ENCODE data around the gene STARD10. TPM values are rescaled to one million over a fixed set of nuclear protein-coding genes. Genes with fewer than 3 reads are reported as not detected.

The STARD10 gene, protein sequence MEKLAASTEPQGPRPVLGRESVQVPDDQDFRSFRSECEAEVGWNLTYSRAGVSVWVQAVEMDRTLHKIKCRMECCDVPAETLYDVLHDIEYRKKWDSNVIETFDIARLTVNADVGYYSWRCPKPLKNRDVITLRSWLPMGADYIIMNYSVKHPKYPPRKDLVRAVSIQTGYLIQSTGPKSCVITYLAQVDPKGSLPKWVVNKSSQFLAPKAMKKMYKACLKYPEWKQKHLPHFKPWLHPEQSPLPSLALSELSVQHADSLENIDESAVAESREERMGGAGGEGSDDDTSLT
- 100 to 1,000 TPM in 1 of 2 donors, 10 to 100 TPM in 1; 70.5 to 176 TPM for total RNA-seq
- 100 to 1,000 TPM; 287 to 328 TPM for polyA plus RNA-seq

DNA sequence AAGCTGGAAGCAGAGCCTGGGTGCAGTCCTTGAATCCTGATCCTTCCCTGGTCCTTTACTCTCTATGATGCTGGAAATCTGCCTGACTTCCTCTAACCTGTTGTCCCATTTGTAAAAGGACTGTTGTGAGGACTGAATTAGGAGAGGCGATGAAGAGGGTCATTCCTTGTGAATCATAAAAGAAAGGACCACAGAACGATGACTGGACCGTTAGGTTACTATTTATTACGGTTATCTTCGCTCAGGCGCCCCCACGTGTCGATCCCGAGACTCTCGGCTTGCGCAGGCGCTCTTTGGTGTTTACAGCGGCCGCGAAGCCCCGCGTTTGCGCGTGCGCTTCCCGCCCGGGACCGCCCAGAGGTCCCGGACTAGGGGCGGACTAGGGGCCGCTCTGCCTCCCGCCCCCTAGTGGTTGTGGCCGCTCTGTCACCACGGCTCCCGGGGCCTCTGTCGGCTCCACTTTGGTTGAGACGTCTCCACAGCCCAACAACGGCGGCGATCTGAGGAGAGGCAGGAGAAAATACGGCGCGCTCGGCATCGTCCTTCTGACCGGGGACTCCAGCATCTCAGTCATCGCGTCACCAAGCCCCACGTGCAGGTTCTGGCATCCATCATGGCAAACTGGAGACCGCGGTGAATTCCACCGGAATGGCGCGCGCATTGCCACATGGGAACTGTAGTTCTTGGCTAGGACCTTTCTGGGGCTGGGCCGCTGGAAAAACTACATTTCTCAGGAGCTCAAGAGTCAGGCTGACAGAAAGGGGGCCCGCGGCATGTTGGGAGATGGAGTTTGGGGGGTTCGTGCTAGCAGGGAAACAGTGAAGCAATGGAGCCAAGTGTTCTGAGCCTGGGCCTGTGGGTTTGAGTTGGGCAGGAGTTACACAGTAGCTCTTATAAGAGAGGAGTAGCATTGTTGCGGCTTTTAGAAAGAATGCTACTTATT is at the start of gene STARD10:
STARD10 (minus strand) TSS at position 623 of the 943 bp plus-strand sequence. CDS start 12,866 bp downstream, outside the sequence.
- H3K27ac ChIP-seq (ENCODE audit: low read depth in 1 of 2, low read length in 2 of 2): peak within 1 kb of the TSS; percentile 97 to 98
- H3K27me3 ChIP-seq (ENCODE audit: control insufficient read depth in 4 of 4, insufficient read depth in 4 of 4, low read length in 3 of 4): no peaks in the 10 kb centered on the region
- H3K36me3 ChIP-seq (ENCODE audit: control insufficient read depth in 4 of 4, insufficient read depth in 3 of 4, low read depth in 1 of 4, low read length in 3 of 4): no peaks in the 10 kb centered on the region
- TF ChIP-seq NR2F2 (IDR thresholded peaks at IDR 0.05) (peak; percentile 20), SP1 (IDR thresholded peaks at IDR 0.05) (peak; percentile 69), RXRA (IDR thresholded peaks at IDR 0.05) (peak; percentile 7 to 15), FOXA1 (IDR thresholded peaks at IDR 0.05) (no peak), HNF4G (IDR thresholded peaks at IDR 0.05) (no peak), JUND (IDR thresholded peaks at IDR 0.05) (peak in 1 of 2 donors; percentile 57), GABPA (IDR thresholded peaks at IDR 0.05 in 1 of 2, conservative IDR thresholded peaks at IDR 0.05 in 1 of 2) (peak in 1 of 2 donors; percentile 23), RAD21 (IDR thresholded peaks at IDR 0.05) (peak; percentile 84 to 85), YY1 (IDR thresholded peaks at IDR 0.05) (peak; percentile 97), HNF4A (conservative IDR thresholded peaks at IDR 0.05) (peak; percentile 2 to 7), FOXA2 (IDR thresholded peaks at IDR 0.05) (no peak)
- TF ChIP-seq, protein P1, sequence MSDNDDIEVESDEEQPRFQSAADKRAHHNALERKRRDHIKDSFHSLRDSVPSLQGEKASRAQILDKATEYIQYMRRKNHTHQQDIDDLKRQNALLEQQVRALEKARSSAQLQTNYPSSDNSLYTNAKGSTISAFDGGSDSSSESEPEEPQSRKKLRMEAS (IDR thresholded peaks at IDR 0.05): peak; percentile 32
- TF ChIP-seq, protein P2, sequence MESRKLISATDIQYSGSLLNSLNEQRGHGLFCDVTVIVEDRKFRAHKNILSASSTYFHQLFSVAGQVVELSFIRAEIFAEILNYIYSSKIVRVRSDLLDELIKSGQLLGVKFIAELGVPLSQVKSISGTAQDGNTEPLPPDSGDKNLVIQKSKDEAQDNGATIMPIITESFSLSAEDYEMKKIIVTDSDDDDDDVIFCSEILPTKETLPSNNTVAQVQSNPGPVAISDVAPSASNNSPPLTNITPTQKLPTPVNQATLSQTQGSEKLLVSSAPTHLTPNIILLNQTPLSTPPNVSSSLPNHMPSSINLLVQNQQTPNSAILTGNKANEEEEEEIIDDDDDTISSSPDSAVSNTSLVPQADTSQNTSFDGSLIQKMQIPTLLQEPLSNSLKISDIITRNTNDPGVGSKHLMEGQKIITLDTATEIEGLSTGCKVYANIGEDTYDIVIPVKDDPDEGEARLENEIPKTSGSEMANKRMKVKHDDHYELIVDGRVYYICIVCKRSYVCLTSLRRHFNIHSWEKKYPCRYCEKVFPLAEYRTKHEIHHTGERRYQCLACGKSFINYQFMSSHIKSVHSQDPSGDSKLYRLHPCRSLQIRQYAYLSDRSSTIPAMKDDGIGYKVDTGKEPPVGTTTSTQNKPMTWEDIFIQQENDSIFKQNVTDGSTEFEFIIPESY (IDR thresholded peaks at IDR 0.05): peak; percentile 11
- TF ChIP-seq, protein P3, sequence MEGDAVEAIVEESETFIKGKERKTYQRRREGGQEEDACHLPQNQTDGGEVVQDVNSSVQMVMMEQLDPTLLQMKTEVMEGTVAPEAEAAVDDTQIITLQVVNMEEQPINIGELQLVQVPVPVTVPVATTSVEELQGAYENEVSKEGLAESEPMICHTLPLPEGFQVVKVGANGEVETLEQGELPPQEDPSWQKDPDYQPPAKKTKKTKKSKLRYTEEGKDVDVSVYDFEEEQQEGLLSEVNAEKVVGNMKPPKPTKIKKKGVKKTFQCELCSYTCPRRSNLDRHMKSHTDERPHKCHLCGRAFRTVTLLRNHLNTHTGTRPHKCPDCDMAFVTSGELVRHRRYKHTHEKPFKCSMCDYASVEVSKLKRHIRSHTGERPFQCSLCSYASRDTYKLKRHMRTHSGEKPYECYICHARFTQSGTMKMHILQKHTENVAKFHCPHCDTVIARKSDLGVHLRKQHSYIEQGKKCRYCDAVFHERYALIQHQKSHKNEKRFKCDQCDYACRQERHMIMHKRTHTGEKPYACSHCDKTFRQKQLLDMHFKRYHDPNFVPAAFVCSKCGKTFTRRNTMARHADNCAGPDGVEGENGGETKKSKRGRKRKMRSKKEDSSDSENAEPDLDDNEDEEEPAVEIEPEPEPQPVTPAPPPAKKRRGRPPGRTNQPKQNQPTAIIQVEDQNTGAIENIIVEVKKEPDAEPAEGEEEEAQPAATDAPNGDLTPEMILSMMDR (IDR thresholded peaks at IDR 0.05; ENCODE audit: low read depth, low read length, missing input control): peak; percentile 87
- TF ChIP-seq, protein P4, sequence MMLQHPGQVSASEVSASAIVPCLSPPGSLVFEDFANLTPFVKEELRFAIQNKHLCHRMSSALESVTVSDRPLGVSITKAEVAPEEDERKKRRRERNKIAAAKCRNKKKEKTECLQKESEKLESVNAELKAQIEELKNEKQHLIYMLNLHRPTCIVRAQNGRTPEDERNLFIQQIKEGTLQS (IDR thresholded peaks at IDR 0.05): no peak
- WGBS: 2% methylated on average over 55 of the region's 55 CpGs
- peak; percentile 95 for DNase-seq (ENCODE audit: low spot score)
- no peaks in the 10 kb centered on the region for H3K9me3 ChIP-seq (ENCODE audit: control insufficient read depth in 4 of 4, low read length in 3 of 4)
- peaks cover 7 to 38% (median 30%) of the 10 kb centered on the region in 4 donors for H3K4me1 ChIP-seq (ENCODE audit: control insufficient read depth in 4 of 4, insufficient read depth in 4 of 4, low read length in 3 of 4)
- H3K4me3 ChIP-seq (ENCODE audit: low read depth in 1 of 3, low read length in 3 of 3): peak within 1 kb of the TSS; percentile 56 to 96 (median 86)
- peak within 1 kb of the TSS; percentile 64 to 93 for H3K9ac ChIP-seq (ENCODE audit: low read depth in 1 of 2, low read length in 2 of 2)

DNA sequence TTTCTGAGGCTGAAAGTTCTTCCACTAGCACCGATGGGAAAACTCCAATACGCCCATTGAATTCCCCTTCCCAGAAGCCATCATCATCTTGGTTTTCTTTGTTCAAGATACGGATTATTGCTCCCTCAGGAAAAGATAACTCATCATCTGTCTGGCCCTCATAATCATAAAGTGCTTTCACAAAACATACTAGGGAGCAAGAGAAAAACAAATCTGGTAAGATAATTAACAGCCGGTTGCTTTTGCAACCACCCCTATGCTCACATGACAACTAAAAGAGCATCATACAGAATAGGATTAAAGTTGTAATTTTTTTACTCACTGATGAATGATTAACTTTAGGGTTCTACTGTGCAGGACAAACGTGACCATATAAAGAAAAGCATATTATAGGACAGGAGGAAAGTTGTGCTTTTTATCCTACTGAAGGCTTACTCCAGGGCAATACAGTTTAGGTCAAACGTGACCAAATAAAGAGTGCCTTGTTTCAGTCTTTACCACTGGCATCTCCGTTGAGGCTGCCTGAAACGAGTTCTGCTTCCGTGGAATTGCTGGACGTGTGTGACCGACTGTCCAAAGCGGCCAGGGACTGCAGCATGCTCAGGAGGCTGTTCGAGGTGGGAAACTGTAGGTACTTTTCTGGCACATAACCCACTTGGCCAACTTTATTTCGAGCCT is 48.9 kb upstream of the STARD10 start:
- no peaks in the 10 kb centered on the region for H3K4me1 ChIP-seq (ENCODE audit: control insufficient read depth in 4 of 4, insufficient read depth in 4 of 4, low read length in 3 of 4)
- no peak overlapping the region for H3K27ac ChIP-seq (ENCODE audit: low read depth in 1 of 2, low read length in 2 of 2)
- 91% methylated on average over 14 of the region's 14 CpGs for WGBS
- no peaks in the 10 kb centered on the region for H3K27me3 ChIP-seq (ENCODE audit: control insufficient read depth in 4 of 4, insufficient read depth in 4 of 4, low read length in 3 of 4)
- peaks cover 10 to 56% (median 34%) of the 10 kb centered on the region in 4 donors for H3K36me3 ChIP-seq (ENCODE audit: control insufficient read depth in 4 of 4, insufficient read depth in 3 of 4, low read depth in 1 of 4, low read length in 3 of 4)
- H3K9me3 ChIP-seq (ENCODE audit: control insufficient read depth in 4 of 4, low read length in 3 of 4): no peaks in the 10 kb centered on the region
- H3K9ac ChIP-seq (ENCODE audit: low read depth in 1 of 2, low read length in 2 of 2): no peak overlapping the region
- DNase-seq (ENCODE audit: low spot score): no peak
- no peak overlapping the region for H3K4me3 ChIP-seq (ENCODE audit: low read depth in 1 of 3, low read length in 3 of 3)
- no peak for TF ChIP-seq HNF4G (IDR thresholded peaks at IDR 0.05)
- TF ChIP-seq EGR1 (IDR thresholded peaks at IDR 0.05; ENCODE audit: low read depth in 2 of 2): no peak
- TF ChIP-seq RAD21 (IDR thresholded peaks at IDR 0.05): no peak
- TF ChIP-seq JUND (IDR thresholded peaks at IDR 0.05): no peak
- TF ChIP-seq TAF1 (conservative IDR thresholded peaks at IDR 0.05): no peak
- no peak for TF ChIP-seq RXRA (IDR thresholded peaks at IDR 0.05)
- TF ChIP-seq FOXA2 (IDR thresholded peaks at IDR 0.05): no peak
- no peak for TF ChIP-seq HNF4A (conservative IDR thresholded peaks at IDR 0.05)
- TF ChIP-seq, protein P5, sequence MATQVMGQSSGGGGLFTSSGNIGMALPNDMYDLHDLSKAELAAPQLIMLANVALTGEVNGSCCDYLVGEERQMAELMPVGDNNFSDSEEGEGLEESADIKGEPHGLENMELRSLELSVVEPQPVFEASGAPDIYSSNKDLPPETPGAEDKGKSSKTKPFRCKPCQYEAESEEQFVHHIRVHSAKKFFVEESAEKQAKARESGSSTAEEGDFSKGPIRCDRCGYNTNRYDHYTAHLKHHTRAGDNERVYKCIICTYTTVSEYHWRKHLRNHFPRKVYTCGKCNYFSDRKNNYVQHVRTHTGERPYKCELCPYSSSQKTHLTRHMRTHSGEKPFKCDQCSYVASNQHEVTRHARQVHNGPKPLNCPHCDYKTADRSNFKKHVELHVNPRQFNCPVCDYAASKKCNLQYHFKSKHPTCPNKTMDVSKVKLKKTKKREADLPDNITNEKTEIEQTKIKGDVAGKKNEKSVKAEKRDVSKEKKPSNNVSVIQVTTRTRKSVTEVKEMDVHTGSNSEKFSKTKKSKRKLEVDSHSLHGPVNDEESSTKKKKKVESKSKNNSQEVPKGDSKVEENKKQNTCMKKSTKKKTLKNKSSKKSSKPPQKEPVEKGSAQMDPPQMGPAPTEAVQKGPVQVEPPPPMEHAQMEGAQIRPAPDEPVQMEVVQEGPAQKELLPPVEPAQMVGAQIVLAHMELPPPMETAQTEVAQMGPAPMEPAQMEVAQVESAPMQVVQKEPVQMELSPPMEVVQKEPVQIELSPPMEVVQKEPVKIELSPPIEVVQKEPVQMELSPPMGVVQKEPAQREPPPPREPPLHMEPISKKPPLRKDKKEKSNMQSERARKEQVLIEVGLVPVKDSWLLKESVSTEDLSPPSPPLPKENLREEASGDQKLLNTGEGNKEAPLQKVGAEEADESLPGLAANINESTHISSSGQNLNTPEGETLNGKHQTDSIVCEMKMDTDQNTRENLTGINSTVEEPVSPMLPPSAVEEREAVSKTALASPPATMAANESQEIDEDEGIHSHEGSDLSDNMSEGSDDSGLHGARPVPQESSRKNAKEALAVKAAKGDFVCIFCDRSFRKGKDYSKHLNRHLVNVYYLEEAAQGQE (IDR thresholded peaks at IDR 0.05): no peak
- TF ChIP-seq, protein P3 (IDR thresholded peaks at IDR 0.05; ENCODE audit: low read depth, low read length, missing input control): no peak
